ENCODE measurements around the gene SRY.

Gene SRY

GRCh38 chrY:2786876-2787512 lies 488 bp downstream of the SRY start:
- H2AFZ ChIP-seq (ENCODE audit: low read length), result no peak overlapping the region
- H3K9me2 ChIP-seq (ENCODE audit: low read depth, low read length), result no peaks in the 10 kb centered on the region
- no peak overlapping the region for H3K4me3 ChIP-seq (ENCODE audit: low read depth, low read length, poor library complexity, severe bottlenecking)
- no peak for TF ChIP-seq CTCF (IDR thresholded peaks at IDR 0.05; ENCODE audit: low read length)
- TF ChIP-seq EZH2 (IDR thresholded peaks at IDR 0.05; ENCODE audit: borderline replicate concordance, low read length), result no peak
- no peaks in the 10 kb centered on the region for H3K27me3 ChIP-seq (ENCODE audit: insufficient read depth, low read length)
- no peaks in the 10 kb centered on the region for H3F3A ChIP-seq (ENCODE audit: insufficient read depth, low read length)
- H3K79me2 ChIP-seq (ENCODE audit: insufficient read depth, low read length), result no peaks in the 10 kb centered on the region
- H3K27ac ChIP-seq (ENCODE audit: low read depth, low read length, poor library complexity, severe bottlenecking), result no peak overlapping the region
- no peaks in the 10 kb centered on the region for H3K9me3 ChIP-seq (ENCODE audit: low read length)
- H3K36me3 ChIP-seq (ENCODE audit: insufficient read depth, low read length), result no peaks in the 10 kb centered on the region
- H3K9ac ChIP-seq (ENCODE audit: low read length), result no peak overlapping the region
- H3K4me2 ChIP-seq (ENCODE audit: low read length), result no peak overlapping the region
- H3K4me1 ChIP-seq (ENCODE audit: insufficient read depth, low read length, severe bottlenecking), result peaks cover 16% of the 10 kb centered on the region
- H4K20me1 ChIP-seq (ENCODE audit: insufficient read depth, low read length), result no peaks in the 10 kb centered on the region
